ENCODE data around the gene SALL1.
A peak's percentile ranks its signal among the peaks of the same experiment; 100 is the strongest.

The SALL1 gene

DNA sequence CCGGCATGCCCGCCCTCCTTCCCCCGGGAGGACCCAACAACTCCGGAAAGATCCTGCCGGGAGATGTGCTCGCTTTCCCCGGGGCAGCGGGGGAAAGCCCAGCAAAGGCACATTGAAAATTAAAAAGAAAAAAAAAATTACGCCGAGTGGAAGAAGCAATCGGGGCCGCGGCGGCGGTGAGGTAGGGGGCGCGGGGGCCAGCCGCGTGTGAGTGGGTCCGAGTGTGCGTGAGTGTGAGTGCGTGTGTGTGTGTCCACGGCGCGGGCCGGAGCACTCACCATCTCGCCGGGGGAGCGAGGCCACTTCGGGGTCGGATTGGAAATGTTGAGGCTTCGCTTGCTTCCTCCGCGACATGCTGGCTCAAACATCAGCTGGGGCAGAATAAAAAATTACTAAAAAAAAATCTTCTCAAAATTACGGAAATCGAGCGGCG, at the start of gene SALL1:
TSS of gene SALL1 (minus strand) at position 383 of the 433 bp plus-strand sequence. CDS start at position 354, 29 bp downstream.
- DNase-seq (ENCODE audit: low read depth, low spot score) = peak; percentile 42

DNA sequence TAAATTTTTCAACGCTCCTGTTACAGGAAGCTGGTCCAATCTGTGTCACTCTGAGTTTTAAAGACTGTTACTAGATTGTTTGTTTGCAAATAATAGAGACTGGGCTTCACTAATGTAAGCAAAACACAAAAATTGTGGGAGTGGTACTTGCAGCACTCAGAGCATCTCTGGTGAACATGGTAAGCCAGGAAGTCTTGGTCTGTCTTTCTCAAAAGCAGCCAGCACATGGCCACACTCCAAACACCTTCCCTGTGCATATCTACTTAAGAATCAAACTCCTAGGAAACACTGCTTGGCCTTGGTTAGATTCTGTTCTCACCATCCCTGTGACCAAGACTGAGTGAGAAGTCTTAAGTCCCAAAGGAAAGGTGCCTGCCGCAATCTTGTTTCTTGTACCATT, 49.7 kb upstream of the SALL1 start:
- DNase-seq (ENCODE audit: low read depth, low spot score) = no peak

DNA sequence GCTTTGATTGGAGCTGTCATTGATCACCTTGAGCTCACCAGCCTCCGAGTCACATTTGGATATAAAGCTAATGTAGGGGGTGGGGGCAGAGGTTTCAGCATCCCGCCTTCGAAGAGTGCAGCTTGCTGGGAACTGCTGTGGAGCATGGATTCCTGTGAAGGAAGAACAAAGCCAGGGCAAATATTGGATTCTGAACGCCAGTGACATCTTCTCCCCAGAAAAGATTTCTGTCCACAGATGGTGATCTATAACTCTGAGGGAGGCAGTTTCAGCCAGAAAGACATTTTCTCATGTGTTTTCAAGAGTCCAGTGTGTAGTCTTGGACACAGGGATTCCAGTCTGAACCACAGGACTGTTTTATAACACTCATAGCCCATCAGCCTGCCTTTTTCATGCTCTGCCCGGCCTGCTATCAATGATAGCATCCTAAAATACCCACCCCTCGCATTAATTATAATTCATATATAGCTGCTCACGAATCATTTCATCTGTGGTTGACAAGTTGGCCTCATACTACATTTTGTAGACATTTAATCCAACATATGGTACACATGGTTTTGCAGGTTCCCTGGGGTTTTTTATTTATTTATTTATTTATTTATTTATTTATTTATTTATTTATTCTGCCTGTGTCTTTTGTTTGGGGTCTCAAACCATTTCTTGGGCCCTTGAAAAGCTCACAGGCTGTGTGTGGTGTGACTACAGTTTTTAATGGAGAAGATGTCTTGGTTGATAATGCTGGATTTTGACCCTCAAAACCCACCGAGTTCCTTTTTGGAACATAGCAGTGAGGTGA, 47.1 kb upstream of the SALL1 start:
- DNase-seq (ENCODE audit: low read depth, low spot score) = no peak

DNA sequence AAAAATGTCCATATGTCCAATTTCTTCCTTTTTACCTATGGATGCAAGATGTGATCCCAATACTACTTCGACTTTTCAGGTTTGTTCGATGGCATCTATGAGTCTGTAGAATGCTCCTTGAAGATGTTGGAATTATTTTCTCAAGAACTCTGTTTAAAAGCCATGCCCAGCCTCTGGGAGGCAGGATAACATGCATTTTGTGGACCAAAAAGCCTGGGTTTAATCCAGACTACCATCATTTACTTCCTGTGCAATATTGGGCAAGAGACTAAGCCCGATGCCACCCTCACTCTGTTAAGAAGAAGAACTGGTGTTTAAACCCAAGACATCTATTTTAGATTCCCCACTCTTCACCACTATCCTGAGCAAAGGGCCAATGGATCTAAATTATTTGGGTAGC, 42.8 kb upstream of the SALL1 start:
- no peak for DNase-seq (ENCODE audit: low read depth, low spot score)

DNA sequence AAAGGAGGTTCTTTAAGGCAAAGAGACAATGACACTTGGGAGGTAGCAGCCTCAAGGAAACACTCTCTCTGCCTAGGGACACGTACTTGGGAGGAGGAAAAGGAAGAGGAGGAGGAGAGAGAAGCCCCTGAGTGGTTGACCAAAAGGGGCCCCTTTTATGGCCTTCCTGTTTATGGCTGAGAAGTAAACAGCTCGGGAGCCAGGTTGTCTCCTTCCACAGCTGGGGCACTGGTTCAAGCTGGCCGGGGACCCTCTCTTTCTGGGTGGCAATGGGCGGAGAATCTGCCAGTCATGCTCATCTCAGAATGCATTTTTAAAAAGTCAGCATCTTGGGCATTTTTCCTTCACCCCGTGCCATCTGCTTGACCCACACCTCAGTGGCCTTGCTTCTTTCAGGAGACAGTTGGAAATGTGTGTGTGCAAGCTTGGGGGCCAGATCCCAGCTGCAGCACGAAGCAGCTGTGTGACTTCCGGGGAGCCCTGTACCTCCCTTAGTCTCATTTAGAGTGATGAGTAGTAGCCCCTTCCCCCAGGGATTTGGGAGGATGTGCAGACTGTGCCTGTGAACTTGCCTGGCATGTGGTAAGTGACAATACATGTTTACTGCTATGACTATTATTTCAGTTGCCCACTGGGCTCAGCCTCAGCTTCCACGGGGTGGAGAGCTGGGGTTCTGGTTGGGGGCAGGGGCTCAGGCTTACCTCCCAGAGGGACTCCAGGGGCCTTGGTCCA, 33.8 kb upstream of the SALL1 start:
- DNase-seq (ENCODE audit: low read depth, low spot score) = no peak

DNA sequence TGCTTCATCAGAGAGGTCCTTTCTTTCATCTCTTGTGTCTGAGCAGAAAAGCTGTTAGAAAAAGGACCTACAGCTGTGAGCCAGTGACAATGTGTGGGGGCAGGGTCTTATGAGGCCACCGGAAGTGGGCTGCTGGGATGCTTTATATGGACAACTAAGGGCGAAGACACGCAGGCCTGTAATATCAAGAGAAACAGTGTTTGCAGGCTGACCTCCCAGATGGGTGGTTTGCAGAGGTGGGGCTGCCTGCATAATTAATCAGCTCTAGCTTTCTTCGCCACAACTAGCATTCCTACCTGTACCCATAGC, 30.4 kb upstream of the SALL1 start:
- DNase-seq (ENCODE audit: low read depth, low spot score) = peak; percentile 73

DNA sequence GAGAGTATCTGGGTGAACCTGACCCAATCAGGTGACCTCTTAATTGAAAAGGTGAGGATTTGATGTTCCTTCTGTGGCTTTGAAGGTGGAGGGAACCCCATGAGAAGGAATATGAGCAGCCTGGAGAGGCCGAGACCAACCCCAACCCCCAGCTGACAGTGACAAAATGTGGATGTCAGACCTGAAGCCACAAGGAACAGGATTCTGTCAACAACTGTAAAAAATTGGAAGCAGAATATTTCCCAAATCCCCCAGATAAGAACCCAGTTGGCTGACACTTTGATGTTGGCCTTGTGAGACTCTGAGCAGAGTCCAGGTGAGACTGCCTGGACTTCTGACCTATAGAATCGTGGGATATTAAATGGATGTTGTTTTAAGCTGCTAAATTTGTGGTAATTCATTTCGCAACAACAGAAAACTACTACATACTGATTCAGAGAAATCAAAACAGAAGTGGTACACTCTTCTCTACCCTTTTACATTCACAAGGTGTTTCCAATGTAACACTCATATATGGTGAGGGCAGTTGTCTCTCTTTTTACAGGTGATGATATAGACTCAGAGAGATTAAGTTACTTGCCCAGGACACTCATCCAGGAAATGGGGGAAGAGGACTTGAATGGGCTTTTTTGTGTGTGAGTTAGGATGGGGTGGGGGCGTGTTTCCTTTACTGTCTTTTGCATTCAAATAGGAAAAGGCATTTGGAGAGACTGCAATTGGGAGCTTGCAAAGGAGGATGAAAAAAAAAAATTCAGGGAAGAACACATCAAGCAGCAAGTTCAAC, 29.8 kb upstream of the SALL1 start:
- no peak for DNase-seq (ENCODE audit: low read depth, low spot score)

DNA sequence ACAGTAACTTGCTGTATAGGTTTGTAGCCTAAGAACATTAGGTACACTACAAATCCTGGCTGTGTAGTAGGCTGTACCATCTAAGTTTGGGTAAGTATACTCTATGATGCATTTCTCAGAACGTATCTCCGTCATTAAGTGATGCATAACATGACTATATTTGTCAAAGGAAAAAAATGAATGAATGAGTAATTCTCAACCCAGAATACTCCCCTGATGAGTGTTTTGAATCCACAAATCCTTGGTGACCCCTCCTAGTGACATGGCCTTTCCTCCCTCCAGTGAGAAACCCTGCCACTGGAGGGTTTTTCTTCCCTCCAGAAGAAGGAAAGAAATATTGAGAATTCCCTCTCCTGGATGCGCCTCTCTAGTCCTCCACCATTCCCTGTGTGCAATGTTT, 24.0 kb upstream of the SALL1 start:
- no peak for DNase-seq (ENCODE audit: low read depth, low spot score)

DNA sequence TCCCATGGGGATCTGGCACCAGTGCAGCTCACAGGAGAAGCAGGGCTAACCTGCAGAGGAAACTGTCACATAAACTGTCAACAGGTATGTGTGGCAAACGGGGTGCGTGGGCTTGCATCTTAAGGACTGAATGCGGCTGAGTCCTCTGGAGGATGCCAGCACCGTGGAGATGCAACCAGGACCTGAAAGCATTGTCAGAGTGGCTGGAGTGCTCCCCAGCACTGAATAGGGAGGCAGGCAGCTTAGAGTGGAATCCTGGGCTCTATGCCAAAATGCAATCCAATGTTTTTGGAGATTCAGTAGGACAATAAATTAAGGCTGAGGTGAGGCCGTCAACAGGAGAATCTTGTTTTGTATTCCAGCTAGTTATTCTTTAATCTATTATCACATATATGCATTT, 21.3 kb upstream of the SALL1 start:
- no peak for DNase-seq (ENCODE audit: low read depth, low spot score)

DNA sequence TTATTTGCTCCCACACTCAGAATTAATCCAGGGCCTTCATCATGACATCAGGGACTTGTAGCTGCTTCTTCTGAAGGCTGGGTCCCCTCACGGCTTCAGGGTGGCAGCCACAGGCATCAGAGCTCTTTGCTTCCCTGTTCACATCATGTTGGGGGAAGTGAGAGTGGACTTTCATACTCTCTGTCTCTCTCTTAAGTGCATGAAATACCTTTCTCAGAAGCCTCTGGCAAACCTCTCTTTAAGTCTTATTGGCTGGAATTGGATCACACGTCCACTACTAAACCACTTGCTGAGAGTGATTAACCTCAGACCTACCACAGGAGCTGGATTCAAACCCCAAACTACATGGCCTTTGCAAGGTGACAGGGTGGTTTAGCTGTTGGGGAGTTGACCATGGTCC, 17.7 kb upstream of the SALL1 start:
- DNase-seq (ENCODE audit: low read depth, low spot score) = no peak

DNA sequence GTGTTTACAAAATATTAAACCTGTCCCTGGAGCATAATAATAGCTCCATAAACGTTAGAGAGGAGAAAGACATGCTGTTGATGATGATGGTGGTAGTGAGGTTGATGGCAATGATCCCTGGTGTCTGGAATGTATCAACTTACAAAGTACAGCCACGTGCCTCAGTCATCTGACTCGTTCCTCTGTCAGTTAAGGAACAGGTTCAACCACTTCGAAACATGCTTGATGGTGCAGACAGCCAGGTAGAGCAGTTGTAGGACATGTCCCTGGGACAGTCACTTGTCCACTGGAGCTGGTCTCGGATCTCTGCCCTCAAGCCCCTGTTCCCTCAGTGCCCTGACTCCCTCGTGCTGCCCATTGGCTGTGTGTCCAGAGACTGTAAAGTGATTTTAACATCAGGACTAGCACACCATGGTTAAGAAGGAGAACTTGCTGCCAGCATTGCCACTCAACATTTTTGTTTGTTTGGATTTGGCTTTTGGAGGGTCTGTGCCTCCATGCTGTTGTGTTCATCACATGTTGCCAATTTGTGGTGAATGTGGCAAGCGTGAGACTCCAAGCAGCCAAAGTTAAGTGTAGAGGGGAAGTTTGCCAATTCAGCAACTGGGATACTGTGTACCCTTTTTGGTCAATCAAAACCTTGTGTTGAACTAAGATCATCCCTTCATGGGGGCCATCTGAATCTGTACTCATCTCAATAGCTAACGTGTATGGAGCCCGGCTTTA, 16.3 kb upstream of the SALL1 start:
- peak; percentile 62 for DNase-seq (ENCODE audit: low read depth, low spot score)

DNA sequence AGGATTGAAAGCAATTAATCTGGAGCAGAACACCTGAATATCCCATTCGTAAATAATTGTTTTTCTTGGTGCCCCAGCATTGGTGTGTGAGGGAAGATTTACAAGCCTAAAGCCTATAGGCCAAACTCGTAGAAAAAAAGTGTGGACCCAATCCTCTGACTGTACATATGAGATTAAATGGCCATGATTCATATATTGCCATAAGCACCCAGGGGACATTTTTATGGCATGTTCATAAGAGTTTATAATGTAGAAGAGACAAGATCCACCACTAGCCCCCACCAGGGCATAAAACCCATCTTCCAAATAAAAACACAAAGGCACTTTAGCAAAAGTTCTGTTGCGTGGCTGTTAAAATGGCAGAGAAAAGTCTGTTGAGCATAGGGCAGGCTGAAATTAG, 15.5 kb upstream of the SALL1 start:
- no peak for DNase-seq (ENCODE audit: low read depth, low spot score)

DNA sequence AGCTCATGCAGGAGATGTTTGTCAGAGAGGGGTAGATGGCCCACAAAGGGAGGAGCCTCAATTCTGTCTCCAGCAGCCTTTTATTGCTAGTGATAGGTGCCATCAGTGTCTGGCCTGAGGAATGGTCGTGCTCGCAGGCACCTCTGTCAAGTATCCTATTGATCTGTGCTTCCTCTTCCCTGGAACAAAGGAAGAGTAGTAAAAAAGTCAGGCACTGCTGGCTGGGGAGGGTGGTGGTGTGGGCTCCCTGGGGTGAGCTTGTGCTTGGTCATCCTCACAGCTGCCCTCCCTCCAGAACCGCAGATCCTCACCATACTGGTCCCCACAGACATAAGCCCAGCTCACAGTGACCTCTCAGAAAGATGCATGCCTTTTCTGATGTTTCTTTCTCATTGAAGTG, 15.0 kb upstream of the SALL1 start:
- DNase-seq (ENCODE audit: low read depth, low spot score) = peak; percentile 56

DNA sequence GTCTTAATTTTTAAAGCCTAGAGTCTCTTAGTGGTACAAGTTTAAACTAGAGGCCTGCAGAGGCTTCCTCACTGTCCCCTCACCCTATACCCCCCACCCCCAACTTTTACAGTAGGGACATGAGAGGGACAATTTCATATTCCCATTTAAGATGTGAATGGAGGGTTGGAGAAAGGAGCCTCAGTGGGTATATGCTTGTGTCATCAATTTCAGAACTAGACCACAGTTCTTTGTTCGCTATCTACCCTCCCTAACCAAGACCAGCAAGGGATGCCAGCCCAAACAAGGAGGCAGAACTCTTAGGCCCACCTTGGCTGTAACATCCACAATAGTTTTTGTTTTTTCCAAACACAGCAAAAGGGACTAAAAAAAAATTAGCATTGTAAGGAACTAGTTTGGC, 14.0 kb upstream of the SALL1 start:
- no peak for DNase-seq (ENCODE audit: low read depth, low spot score)

DNA sequence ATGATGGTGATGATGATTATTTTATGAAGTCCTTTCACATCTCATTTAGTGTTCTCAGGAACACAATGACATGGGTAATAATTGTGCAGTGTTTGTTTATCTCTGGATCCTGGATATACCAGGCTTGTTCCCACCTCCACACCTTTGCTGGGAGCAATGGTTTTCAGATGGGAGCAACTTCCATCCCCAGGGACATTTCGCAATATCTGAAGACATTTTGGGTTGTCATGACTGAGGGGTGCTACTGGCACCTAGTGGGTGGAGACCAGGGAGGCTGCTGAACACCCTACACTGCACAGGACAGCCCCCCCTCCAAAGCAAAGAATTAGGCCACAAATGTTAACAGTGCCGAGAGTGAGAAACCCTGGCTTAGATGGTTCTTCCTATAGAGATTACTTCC, 13.5 kb upstream of the SALL1 start:
- DNase-seq (ENCODE audit: low read depth, low spot score) = no peak

DNA sequence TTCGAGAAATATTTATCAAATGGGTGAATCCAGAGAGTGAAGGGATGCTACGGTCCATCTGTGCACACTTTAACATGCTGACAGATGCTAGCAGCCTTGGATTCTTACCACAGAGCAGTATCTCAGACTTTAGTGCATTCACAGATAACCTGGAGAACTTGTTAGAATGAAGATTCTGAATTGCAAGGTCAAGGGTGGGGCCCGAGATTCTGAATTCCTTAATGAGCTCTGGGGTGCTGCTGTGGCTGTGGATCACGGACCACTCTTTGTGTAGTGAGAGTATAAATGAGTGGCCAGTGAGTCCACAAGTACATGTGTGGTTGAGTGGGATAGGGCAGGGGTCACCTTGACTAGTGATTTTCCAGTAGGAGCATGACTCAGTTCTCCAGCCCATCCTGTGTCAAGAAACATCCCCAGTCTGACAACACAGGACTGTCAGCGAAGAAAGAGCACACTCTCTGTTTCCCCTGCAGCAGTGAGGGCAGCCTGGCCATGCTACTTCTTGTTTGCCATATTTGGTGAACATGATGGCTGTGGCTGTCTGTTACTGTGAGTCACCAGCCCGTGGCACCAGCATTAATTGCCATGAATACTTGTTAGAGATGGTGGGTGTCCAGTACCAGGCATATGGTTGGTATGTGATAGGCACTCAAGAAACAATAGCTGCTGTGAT, 13.0 kb upstream of the SALL1 start:
- DNase-seq (ENCODE audit: low read depth, low spot score) = no peak

DNA sequence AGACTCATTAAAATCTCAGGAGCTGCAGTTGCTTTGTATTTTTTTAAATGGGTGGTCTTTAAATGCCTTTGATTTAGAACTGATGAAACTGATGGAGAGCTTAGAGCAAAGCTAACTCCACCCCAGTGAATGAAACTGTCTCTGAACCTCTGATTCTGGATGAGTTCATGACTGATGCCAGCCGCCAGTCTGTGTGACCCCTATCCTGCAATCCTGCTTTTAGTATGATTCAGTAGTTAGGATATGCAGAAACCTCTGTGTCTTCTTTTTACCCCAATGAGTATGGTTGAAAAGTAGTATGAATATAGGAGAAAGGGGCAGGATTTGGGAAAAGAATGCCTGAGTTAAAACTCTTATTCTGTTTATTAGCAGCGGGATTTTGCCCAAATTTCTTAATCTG, 12.3 kb upstream of the SALL1 start:
- DNase-seq (ENCODE audit: low read depth, low spot score) = no peak

DNA sequence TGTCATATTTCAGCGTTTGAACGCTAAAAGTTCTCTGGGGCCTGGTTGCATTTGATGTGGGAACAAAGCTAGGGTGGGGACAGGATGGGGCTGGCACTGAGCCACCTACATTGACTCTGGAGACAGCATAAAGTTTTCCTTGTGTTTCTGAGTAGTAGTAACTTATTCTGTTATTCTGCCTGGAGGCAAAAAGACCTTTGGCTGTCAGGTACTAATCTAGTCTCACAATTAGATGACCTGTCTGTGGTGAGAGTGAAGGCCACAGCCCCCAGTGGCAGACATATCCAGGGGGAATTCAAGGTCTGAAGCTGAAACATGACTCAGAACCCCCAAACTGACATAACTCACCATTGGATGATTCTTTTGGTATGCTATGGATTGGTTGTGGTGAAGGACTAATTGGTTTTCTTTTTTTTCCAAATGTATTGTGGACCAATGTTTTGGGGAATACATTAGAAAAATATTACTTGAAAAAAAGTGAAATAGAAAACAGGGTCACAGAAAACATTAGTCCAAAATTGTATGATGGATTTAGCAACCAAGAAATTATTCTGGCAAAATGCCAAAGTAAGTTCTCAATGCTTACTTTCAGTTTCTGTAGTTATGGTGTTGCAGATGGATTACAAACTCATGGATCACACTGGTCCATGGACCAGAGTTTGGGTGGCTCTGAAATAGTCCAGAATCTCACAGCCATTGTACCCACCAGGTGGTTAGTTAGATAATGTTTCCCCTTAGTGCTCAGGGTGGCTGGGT, 10.5 kb upstream of the SALL1 start:
- no peak for DNase-seq (ENCODE audit: low read depth, low spot score)

DNA sequence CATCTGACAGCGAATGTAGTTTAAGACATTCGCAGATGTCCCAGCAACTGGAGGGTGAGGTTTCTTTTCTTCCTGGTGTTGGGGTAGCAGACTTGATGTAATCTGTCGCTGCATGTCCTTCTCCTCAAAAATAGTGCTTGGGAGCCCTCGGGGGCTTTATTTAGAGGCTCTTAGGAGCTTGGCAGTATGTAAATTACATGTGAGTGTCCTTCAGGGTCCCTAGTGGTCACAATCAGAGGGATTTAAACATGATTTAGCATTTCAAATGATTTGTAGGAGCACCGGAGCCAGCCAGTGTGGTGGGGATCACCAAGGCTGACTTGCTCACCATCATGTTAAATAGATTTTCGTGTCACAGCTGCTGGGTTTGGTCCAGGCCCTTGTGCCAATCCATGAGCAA, 8.8 kb upstream of the SALL1 start:
- no peak for DNase-seq (ENCODE audit: low read depth, low spot score)

DNA sequence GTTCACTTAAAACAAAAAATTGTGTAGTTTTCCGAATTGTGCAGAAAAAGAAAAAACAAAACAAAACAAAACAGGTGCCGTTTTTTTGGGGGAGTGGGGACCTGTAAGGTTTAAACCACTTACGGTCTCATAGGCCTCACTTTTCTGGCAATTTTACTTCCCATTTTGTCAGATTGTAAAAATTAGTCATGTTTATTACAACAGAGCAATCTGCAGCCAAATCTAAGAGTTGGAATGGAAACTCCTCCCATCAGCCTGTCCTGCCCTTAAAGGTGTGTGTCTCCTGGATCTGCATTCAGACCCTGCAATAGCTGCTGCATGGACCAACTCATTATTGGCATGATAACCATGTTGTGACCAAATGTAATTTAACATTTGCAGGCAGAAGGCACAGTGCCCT, 8.2 kb upstream of the SALL1 start:
- no peak for DNase-seq (ENCODE audit: low read depth, low spot score)

DNA sequence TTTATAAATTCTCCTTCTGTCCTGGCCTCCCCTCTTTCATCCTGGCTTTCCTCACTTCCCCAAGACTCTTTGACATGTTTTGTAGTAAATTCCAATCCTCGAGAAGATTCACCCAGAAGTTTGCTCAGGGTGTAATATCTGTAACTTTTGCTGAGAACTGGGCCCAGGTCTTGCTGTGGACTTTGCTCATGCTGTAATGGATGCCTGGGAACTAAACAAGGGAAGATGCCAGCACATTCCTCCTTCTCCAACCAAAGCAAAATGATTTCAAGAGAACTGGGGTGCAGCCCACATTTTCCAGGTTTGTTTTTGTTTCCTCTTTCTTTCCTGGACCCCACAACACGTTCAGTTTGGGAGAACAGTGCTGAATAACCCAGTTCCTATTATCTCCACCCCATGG, 6.6 kb upstream of the SALL1 start:
- no peak for DNase-seq (ENCODE audit: low read depth, low spot score)
